BJ (cell line): ENCODE measurements around the gene SEH1L. TPM values are rescaled to one million over a fixed set of nuclear protein-coding genes. Genes with fewer than 3 reads are reported as not detected.

Experiments used
- CTCF ChIA-PET: fragments of 350-600 bp; formaldehyde crosslinking; extraction: SDS; loops from one replicate; lab custom pipeline; 2021; ENCODE audit warnings: antibody characterized with exemption, inconsistent platforms; lab: Yijun Ruan, JAX
- POLR2A ChIA-PET: fragments of 300-600 bp; sonication (Branson Sonifier 250); formaldehyde crosslinking; extraction: SDS; loops from one replicate; lab custom pipeline; 2021; ENCODE audit warnings: antibody characterized with exemption; lab: Charles Lee
- DNase-seq: peaks from one replicate; pipeline ENCODE4 v3.0.0-alpha.2; 2011; ENCODE audit warnings: low read depth
- H3K27me3 ChIP-seq: 2 replicates; pipeline ENCODE4 v1.6.0; 2011; ENCODE audit warnings: low read length; ENCODE audit not compliant: control insufficient read depth, insufficient read depth
- H3K36me3 ChIP-seq: 2 replicates; pipeline ENCODE4 v1.5.1; 2011; ENCODE audit warnings: low read length; ENCODE audit not compliant: control insufficient read depth, insufficient read depth
- H3K4me3 ChIP-seq: 2 replicates; pipeline ENCODE4 v1.5.1; 2011; ENCODE audit warnings: low read depth, mild to moderate bottlenecking, control low read depth, low read length
- CTCF ChIP-seq: IDR thresholded peaks from 2 replicates; pipeline ENCODE4 v1.5.1; 2011; ENCODE audit warnings: low read depth, mild to moderate bottlenecking, control low read depth, inconsistent platforms, low read length, moderate library complexity; ENCODE audit not compliant: insufficient read depth
- polyA plus RNA-seq: library from polyadenylated mRNA; depleted of rRNA; stranded (reverse); fragments of >200 nt; gene quantifications from 2 replicates; pipeline ENCODE4 v1.2.3, GENCODE V29; 2011

The SEH1L gene
- polyA plus RNA-seq, 1 experiment, result 32.3 TPM

DNA sequence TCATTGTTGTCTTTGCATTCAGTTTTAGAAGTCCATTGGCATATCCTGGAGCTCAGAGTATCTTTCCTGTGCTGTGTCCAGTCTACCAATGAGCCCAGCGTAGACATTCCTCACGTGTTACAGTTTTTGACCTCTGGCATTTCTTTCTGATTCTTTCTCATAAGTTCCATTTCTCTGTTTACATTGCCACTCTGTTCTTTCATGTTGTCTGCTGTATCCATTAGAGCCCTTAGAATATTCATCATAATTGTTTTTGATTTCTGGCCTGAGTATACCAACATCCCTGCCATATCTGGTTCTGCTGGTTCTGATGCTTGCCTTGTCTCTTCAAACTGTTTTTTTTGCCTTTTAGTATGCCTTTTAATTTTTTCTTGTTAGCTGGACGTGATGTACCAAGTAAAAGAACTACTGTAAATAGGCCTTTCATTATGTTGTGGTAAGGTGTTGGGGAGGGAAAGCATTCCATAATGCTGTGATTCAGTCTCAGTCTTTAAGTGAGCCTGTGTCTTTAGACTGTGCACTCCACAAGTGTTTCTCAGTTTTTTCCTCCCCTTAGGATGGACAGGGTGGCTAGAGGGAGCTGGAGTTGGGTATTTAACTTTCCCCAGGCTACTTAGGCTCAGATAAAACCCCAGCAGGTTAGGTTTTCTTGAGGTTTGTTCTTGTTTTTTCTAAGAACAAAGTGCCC, 78.9 kb downstream of the SEH1L start:
- POLR2A ChIA-PET, result no interaction called here
- Histone ChIP-seq H3K4me3 (no peak overlapping the region), H3K36me3 (peaks cover 1% of the 10 kb centered on the region; the same call in 1 of the 2 replicates), H3K27me3 (no peaks in the 10 kb centered on the region)
- TF ChIP-seq CTCF, result no peak
- CTCF ChIA-PET, result no interaction called here
- no peak for DNase-seq

DNA sequence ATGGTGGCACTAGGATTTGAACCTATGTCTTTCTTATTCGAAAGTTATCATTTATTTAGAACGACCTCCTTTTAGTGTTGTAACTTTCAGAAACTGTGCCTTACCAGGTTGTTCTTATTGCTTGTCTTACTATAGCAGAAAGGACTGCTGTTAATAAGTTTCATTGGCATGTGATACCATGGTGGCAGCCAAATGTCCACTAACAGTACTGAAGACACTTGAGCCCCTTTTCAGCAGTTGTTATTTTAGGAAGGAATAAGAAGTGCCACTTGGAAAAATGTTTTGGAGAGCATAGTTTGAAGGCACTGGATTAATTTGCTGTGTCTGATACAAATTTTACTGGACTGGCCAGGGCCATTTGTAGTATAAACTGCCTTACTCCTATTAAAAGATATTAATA, 81.1 kb downstream of the SEH1L start:
- ChIA-PET POLR2A (no interaction called here), CTCF (no interaction called here)
- no peaks in the 10 kb centered on the region for H3K27me3 ChIP-seq
- TF ChIP-seq CTCF, result no peak
- no peak for DNase-seq
- no peak overlapping the region for H3K4me3 ChIP-seq
- H3K36me3 ChIP-seq, result peaks cover 1% of the 10 kb centered on the region; the same call in 1 of the 2 replicates

DNA sequence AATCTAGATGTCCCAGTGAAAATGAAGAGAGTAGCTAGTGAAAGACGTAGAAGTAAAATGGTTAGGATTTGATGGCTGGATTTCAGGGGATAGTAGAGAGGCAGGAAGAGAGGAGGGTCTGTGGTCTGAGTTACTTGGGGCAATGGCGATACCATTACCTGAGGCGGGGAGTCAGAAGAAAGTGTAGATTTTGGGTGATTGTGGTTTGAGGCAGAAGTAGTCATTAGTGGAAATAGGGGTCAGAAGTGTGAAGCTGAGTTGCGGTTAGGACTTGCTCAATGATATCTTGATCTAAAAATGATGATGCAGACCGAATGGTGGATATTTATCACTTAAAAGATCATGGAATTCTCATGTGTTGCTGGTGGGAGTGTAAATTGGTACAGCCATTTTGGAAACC, 84.4 kb downstream of the SEH1L start:
- ChIA-PET POLR2A (no interaction called here), CTCF (no interaction called here)
- TF ChIP-seq CTCF, result no peak
- Histone ChIP-seq H3K4me3 (no peak overlapping the region), H3K27me3 (no peaks in the 10 kb centered on the region), H3K36me3 (peaks cover 1% of the 10 kb centered on the region; the same call in 1 of the 2 replicates)
- no peak for DNase-seq

- no peak for DNase-seq
These were observed 87.6 kb downstream of the SEH1L start for GRCh38 chr18:13035249-13035914.

More at GRCh38 chr18:13035249-13035914, 87.6 kb downstream of the SEH1L start:
- Histone ChIP-seq H3K36me3 (no peaks in the 10 kb centered on the region), H3K4me3 (no peak overlapping the region), H3K27me3 (no peaks in the 10 kb centered on the region)
- TF ChIP-seq CTCF, result no peak
- ChIA-PET CTCF (no interaction called here), POLR2A (no interaction called here)
